ENCODE data around the gene SPATA21. TPM values are rescaled to one million over a fixed set of nuclear protein-coding genes. Genes with fewer than 3 reads are reported as not detected.

SPATA21 gene
- total RNA-seq, 3 donors from 2014 or later, result 0.22 TPM; not detected in 2

GRCh38 chr1:16451841-16452528 lies 14.8 kb upstream of the SPATA21 start:
- peaks cover 21% of the 10 kb centered on the region for H3K36me3 ChIP-seq (ENCODE audit: low read depth)
- no peak for TF ChIP-seq CTCF (IDR thresholded peaks at IDR 0.05)
- no peaks in the 10 kb centered on the region for H3K4me1 ChIP-seq (ENCODE audit: low read depth)
- intact Hi-C loops (cut with DNase I, micrococcal nuclease), result no loop called here
- ATAC-seq, result no peak
- H3K4me3 ChIP-seq, result no peak overlapping the region
- no peaks in the 10 kb centered on the region for H3K9me3 ChIP-seq
- DNase-seq, result no peak

GRCh38 chr1:16450863-16451481 lies 13.7 kb upstream of the SPATA21 start:
- no peaks in the 10 kb centered on the region for H3K4me1 ChIP-seq (ENCODE audit: low read depth)
- H3K36me3 ChIP-seq (ENCODE audit: low read depth), result peaks cover 21% of the 10 kb centered on the region
- no peak for TF ChIP-seq CTCF (IDR thresholded peaks at IDR 0.05)
- H3K4me3 ChIP-seq, result no peak overlapping the region
- H3K9me3 ChIP-seq, result no peaks in the 10 kb centered on the region
- intact Hi-C loops (cut with DNase I, micrococcal nuclease), result no loop called here
- no peak for ATAC-seq
- no peak for DNase-seq

GRCh38 chr1:16449666-16450065 lies 12.4 kb upstream of the SPATA21 start:
- no peak for ATAC-seq
- peaks cover 21% of the 10 kb centered on the region for H3K36me3 ChIP-seq (ENCODE audit: low read depth)
- no peaks in the 10 kb centered on the region for H3K4me1 ChIP-seq (ENCODE audit: low read depth)
- intact Hi-C loops (cut with DNase I, micrococcal nuclease), result no loop called here
- no peak for DNase-seq
- no peak for TF ChIP-seq CTCF (IDR thresholded peaks at IDR 0.05)
- H3K9me3 ChIP-seq, result no peaks in the 10 kb centered on the region
- H3K4me3 ChIP-seq, result no peak overlapping the region

GRCh38 chr1:16449065-16449464 lies 11.8 kb upstream of the SPATA21 start:
- no peak for TF ChIP-seq CTCF (IDR thresholded peaks at IDR 0.05)
- Histone ChIP-seq H3K36me3 (ENCODE audit: low read depth) (peaks cover 17% of the 10 kb centered on the region), H3K9me3 (no peaks in the 10 kb centered on the region), H3K4me1 (ENCODE audit: low read depth) (no peaks in the 10 kb centered on the region), H3K4me3 (no peak overlapping the region)
- DNase-seq (no peak), ATAC-seq (no peak)
- intact Hi-C loops (cut with DNase I, micrococcal nuclease), result no loop called here

GRCh38 chr1:16447641-16448040 lies 10.4 kb upstream of the SPATA21 start:
- no peak for TF ChIP-seq CTCF (IDR thresholded peaks at IDR 0.05)
- Histone ChIP-seq H3K4me1 (ENCODE audit: low read depth) (peaks cover 2% of the 10 kb centered on the region), H3K36me3 (ENCODE audit: low read depth) (peaks cover 8% of the 10 kb centered on the region), H3K4me3 (no peak overlapping the region), H3K9me3 (no peaks in the 10 kb centered on the region)
- ATAC-seq, result no peak
- DNase-seq, result no peak
- intact Hi-C loops (cut with DNase I, micrococcal nuclease), result no loop called here

All from mucosa of descending colon (tissue), 3 donors.